ENCODE measurements around the gene JARID2.

The JARID2 gene

DNA sequence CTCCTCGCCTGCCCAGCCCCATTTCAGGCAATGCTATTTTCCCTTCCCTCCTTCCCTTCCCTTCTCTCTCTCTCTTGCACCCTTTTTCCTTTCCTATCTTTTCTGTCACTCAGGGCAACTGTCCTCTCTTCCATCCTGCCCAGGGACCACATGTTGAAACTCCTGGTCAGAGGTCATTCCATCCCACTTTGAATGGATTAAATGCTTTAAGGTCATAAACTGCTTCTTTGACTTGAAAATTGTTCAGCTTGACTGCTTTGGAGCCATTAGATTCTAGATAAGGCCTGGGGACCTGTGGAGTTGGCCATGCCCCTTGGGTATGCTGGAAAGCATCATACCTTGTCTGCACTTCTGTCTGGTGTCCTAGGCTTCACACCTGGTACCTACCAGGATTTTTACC lies 310.8 kb downstream of the JARID2 start:
- no peak for DNase-seq

DNA sequence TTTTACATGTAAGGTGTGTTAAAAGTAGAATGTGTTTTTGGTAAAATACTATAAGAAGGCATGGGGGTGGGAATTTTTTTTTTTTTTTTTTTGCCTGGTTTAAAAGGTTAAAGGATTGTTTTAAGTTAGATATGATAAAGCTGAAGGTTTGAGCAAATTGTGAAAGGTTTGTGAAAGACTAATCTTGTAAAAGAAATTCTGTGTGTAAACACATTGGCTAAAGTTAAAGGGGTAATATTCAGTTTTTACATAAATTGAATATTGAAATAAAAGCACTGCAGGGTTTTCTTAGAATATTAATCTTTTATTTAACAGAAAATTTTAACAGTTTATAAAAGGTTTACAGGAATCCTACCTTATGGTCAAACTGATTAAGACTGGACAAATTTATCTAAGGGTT lies 311.3 kb downstream of the JARID2 start:
- no peak for DNase-seq

DNA sequence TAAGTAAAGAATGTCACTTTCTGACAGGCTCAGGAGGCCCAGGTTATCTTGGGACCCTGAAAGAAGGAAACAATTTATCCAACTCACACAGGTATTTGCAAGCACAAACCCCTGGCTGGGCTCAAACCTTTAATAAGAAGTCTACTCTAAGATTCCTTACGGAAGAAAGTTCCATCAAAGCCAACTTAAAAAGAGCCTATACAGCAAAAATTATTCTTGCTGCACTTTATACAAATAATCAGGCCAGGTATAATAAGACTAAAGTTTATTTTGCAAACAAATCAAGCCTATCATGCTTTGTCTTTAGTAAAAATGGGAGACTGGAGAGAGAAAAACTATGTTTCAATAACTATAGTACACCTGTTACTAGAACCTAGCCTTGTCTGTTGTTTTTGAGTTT lies 314.8 kb downstream of the JARID2 start:
- DNase-seq, result no peak

DNA sequence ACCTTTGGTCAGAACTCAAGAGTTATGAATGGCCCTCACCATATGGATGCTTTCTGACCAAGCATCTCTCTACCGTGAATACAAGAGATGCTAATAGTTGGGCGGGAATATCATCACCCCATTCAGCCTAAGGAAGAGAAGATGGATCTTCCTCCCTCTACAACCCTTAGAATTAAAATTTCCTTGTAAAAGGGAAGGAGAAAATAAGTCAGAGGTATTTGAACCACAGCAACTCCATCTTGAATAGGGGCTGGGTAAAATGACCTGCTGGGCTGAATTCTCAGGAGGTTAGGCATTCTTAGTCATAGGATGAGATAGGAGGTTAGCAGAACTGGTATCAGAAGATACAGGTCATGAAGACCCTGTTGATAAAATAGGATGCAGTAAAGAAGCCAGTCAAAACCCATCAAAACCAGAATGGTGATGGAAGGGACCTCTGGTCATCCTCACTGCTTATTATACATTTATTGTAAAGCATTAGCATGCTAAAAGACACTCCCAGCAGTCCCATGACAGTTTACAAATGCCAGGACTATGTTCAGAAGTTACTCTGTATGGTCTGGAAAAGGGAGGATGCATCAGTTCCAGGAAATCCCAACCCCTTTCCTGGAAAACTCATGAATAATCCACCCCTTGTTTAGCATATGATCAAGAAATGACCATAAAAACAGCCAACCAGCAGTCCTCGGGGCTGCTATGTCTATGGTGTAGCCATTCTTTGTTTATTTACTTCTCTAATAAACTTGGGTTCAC lies 315.8 kb downstream of the JARID2 start:
- DNase-seq, result no peak

DNA sequence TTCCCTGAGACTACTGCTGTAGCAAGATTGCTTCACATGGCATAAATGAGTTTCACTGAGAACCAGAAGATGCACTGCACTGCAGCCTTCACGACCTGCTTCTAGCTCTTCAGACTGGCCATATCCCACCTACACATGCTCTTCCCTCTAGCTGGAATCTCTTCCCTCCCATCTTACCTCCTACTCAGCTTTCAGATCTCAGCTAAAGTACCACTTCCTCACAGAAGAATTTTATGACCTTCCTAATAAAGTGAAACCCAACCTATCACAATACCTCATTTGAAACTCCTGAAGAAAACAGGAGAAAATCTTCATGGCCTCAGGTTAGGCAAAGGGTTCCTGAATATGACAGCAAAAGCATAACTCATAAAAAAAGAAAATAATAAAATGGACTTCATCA lies 317.1 kb downstream of the JARID2 start:
- DNase-seq, result no peak

DNA sequence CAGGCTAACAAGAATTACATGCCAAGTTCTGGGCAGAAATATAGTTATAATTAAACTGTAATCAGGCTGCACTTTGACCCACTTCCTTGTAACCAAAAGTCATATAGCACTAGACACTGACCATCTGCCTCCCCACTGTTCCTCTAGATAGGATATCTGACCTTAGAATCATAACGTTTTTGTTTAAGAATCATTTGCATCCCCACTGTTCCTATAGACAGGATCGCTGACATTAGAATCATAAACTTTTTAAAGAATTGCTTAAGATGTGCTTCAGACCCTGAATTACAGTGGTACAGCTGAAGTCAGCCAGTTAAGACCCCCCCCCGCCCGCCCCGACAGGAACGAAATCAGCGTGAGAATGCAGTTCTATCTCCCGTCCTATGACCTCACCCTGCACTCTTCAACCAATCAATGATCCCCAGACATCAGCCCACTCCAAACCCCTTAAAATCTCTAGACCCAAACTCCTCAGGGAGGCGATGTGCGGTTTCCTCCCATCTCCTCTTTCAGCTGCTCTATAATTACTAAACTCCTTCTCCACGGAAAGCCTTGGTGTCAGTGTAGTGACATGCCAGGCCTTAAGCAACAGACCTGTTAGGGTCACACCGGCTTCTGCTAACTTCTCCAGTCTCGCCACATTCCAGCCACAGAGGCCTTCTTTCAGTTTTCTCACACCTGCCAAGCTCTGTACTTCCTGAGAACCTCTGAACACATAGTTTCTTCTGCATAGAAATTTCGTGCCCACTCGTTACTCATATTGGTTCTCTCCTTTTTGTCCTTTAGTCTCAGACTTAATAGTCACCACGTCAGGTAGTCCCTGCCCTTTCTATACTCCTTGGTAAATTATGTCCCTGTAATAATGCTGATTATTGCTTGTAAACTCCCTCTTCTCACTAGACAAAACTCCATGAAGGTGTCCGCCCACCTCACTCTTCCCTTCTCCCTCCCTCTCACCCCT lies 323.4 kb downstream of the JARID2 start:
- no peak for DNase-seq

DNA sequence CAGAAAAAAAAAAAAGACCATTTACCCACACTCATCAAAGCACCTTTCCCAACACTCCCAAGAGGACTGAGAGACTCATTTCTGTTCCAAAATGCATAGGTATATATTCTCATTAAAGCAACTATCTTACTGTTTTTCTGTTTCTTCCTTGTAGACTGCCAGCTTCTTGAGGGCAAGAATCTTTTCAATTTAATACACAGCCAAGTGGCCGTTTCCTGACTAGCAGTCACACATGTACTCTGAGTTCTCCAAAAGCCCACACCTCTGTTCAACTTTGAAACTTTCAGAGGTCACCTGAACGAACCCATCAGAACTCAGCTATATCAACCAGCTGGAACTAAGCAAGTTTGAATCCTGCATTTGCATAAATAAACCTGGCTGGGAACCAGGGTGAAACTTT lies 324.3 kb downstream of the JARID2 start:
- no peak for DNase-seq
